Chondrocyte (in vitro differentiated cells): Measurements from ENCODE around the gene BRCA1. TPM values are rescaled to one million over a fixed set of nuclear protein-coding genes. Genes with fewer than 3 reads are reported as not detected.

ENCODE experiments used
- DNase-seq: peaks from one replicate; pipeline ENCODE4 v3.0.0; 2021; ENCODE audit warnings: mixed read lengths, low spot score
- H3K27ac Mint-ChIP-seq: one replicate; pipeline ENCODE4 v1.8.0; 2021; ENCODE audit warnings: mild to moderate bottlenecking, moderate library complexity, mixed read lengths; ENCODE audit not compliant: unreplicated experiment
- H3K27me3 Mint-ChIP-seq: 2 replicates; pipeline ENCODE4 v1.8.0; 2021; ENCODE audit warnings: low read depth, mixed read lengths
- H3K36me3 Mint-ChIP-seq: 2 replicates; pipeline ENCODE4 v1.8.0; 2021; ENCODE audit warnings: low read depth, mixed read lengths
- H3K4me1 Mint-ChIP-seq: 2 replicates; pipeline ENCODE4 v1.8.0; 2021; ENCODE audit warnings: low read depth, mild to moderate bottlenecking, mixed read lengths
- H3K4me3 Mint-ChIP-seq: one replicate; pipeline ENCODE4 v1.8.0; 2021; ENCODE audit warnings: mild to moderate bottlenecking, moderate library complexity, mixed read lengths; ENCODE audit not compliant: unreplicated experiment
- H3K9me3 Mint-ChIP-seq: 2 replicates; pipeline ENCODE4 v1.8.0; 2021; ENCODE audit warnings: low read depth, mixed read lengths
- total RNA-seq: library from RNA; stranded (reverse); gene quantifications from 3 replicates; pipeline ENCODE4 v1.2.1, GENCODE V29; 2021
- TF ChIP-seq, protein P1 (sequence below): fragments of 200-600 bp; sonication (generic); IDR thresholded peaks from 2 replicates; pipeline ENCODE4 v1.5.0; 2021; ENCODE audit warnings: antibody characterized with exemption, mild to moderate bottlenecking, moderate library complexity

BRCA1 gene
- total RNA-seq, 1 donor from 2014 or later, result 4.8 TPM

DNA sequence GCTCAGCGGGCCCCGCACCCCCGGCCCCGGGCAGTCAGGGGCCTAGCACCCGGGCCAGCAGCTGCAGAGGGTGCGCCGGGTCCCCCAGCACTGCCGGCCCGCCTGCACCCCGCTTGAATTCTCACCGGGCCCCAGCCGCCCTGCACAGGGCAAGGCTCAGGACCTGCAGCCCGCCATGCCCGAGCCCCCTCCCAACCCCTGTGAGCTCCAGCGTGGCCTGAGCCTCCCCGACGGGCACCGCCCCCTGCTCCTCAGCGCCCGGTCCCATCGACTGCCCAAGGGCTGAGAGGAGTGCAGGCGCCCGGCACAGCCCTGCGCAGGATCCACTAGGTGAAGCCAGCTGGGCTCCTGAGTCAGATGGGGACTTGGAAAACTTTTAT, 1.7 kb upstream of the BRCA1 start:
- Mint-ChIP-seq H3K27me3 (no peaks in the 10 kb centered on the region), H3K4me1 (peaks cover 34% of the 10 kb centered on the region), H3K36me3 (peaks cover 1% of the 10 kb centered on the region), H3K27ac (no peak overlapping the region), H3K9me3 (no peaks in the 10 kb centered on the region), H3K4me3 (peak overlapping the region; percentile 54)
- TF ChIP-seq, protein P1, sequence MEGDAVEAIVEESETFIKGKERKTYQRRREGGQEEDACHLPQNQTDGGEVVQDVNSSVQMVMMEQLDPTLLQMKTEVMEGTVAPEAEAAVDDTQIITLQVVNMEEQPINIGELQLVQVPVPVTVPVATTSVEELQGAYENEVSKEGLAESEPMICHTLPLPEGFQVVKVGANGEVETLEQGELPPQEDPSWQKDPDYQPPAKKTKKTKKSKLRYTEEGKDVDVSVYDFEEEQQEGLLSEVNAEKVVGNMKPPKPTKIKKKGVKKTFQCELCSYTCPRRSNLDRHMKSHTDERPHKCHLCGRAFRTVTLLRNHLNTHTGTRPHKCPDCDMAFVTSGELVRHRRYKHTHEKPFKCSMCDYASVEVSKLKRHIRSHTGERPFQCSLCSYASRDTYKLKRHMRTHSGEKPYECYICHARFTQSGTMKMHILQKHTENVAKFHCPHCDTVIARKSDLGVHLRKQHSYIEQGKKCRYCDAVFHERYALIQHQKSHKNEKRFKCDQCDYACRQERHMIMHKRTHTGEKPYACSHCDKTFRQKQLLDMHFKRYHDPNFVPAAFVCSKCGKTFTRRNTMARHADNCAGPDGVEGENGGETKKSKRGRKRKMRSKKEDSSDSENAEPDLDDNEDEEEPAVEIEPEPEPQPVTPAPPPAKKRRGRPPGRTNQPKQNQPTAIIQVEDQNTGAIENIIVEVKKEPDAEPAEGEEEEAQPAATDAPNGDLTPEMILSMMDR, result no peak
- no peak for DNase-seq

DNA sequence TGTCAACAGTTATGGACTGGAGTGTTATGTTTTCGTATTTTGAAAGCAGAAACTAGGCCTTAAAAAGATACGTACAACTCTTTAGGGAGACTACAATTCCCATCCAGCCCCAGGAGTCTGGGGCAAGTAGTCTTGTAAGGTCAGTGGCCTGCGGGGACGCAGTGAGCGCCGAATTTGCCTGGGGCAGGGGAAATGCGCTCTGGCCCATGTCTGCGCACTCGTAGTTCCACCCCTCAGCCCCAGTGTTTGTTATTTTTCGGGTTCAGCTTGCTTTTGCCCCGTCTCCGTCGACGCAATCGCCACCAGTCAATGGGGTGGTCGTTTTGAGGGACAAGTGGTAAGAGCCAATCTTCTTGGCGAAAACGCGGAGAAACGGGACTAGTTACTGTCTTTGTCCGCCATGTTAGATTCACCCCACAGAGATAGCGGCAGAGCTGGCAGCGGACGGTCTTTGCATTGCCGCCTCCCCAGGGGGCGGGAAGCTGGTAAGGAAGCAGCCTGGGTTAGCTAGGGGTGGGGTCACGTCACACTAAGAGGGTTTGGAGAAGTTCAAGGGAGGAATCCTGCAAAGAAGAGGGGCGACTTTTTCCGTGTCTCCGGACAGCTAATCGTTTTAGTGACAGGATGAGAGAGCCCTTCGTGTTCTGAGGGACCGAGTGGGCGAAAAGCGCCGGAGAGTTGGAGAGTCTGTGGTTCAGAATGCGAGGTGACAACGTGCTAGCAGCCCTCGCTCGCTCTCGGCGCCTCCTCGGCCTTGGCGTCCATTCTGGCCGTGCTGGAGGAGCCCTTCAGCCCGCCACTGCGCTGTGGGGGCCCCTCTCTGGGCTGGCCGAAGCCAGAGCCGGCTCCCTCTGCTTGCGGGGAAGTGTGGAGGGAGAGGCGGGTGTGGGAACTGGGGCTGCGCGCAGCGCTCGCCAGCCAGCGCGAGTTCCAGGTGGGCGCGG, 1.1 kb upstream of the BRCA1 start:
- H3K27ac Mint-ChIP-seq, result peak overlapping the region; percentile 97
- H3K9me3 Mint-ChIP-seq, result no peaks in the 10 kb centered on the region
- no peak for DNase-seq
- peak overlapping the region; percentile 97 for H3K4me3 Mint-ChIP-seq
- no peaks in the 10 kb centered on the region for H3K27me3 Mint-ChIP-seq
- peaks cover 34% of the 10 kb centered on the region for H3K4me1 Mint-ChIP-seq
- peaks cover 1% of the 10 kb centered on the region for H3K36me3 Mint-ChIP-seq
- TF ChIP-seq, protein P1, result no peak

DNA sequence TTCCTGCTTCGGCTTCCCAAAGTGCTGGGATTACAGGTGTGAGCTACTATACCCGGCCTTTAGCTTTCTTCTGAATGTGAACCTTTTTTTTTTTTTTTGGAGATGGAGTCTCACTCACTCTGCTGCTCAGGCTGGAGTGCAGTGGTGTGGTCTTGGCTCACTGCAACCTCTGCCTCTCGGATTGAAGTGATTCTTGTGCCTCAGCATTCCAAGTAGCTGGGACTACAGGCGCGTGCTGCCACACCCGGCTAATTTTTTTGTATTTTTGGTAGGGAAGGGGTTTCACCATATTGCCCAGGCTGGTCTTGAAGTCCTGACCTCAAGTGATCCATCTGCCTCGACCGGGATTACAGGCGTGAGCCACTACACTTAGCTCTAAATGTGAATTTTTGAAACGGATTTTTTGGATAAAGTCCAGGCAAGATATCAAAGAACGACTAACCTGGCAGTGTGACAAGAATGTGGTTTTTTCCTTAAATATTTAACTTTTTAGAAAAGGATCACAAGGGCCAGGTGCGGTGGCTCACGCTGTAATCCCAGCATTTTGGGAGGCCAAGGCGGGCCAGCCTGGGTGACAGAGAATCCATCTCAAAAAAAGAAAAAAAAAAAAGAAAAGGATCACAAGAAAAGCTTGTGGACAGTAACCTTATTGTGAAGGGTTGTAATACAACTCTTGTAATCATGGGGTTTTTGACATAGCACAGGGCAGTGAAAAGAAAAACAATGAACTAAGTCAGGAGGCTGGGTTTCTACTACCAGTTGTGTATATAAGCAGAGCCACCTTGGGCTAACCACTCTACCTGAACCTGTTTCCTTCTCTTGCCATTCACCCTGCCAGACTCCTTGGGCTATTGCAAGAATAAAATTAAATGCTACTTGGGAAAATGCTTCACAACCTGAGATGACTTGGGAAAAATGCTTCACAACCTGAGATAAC, 6.2 kb downstream of the BRCA1 start:
- no peak for DNase-seq
- TF ChIP-seq, protein P1, result no peak
- no peaks in the 10 kb centered on the region for H3K27me3 Mint-ChIP-seq
- H3K36me3 Mint-ChIP-seq, result no peaks in the 10 kb centered on the region
- H3K27ac Mint-ChIP-seq, result peak overlapping the region; percentile 45
- peaks cover 13% of the 10 kb centered on the region for H3K4me1 Mint-ChIP-seq
- no peak overlapping the region for H3K4me3 Mint-ChIP-seq
- no peaks in the 10 kb centered on the region for H3K9me3 Mint-ChIP-seq

DNA sequence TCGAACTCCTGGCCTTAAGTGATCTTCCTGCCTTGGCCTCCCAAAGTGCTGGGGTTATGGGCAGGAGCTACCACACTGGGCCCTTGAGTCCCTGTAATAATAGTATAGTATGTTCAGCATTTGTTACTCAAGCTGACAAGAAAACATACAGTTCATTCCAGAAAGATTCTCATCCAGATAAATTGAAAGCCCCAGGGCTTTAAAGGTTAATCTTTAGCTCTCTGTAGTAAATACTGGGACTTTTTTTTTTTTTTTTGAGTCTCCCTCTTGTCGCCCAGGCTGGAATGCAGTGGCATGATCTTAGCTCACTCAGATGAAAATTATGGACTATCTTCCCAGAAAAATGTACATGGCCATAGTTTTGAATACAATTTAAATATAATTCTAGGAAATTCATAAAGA, 11.0 kb downstream of the BRCA1 start:
- peaks cover 11% of the 10 kb centered on the region for H3K4me1 Mint-ChIP-seq
- H3K9me3 Mint-ChIP-seq, result no peaks in the 10 kb centered on the region
- no peaks in the 10 kb centered on the region for H3K36me3 Mint-ChIP-seq
- TF ChIP-seq, protein P1, result no peak
- H3K27ac Mint-ChIP-seq, result no peak overlapping the region
- no peak overlapping the region for H3K4me3 Mint-ChIP-seq
- DNase-seq, result no peak
- H3K27me3 Mint-ChIP-seq, result no peaks in the 10 kb centered on the region

DNA sequence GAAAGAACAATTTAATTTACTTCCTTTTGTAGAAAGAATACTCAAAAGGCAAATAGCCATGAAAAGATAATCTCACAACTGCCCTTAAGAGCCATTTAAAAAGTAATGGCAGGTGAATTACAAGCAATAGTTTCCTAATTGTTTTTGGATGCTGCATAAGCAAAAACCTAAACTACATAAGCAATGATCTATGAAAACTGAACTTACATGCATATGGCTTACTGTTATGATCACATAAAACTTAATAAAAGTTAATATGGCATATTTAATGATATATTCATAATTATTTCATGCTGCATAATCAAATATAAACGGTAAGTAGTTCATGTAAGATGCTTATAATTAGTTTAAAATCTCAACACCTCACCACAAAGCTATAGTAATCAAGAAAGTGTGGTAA, 18.6 kb downstream of the BRCA1 start:
- TF ChIP-seq, protein P1, result no peak
- Mint-ChIP-seq H3K4me3 (no peak overlapping the region), H3K27me3 (no peaks in the 10 kb centered on the region), H3K36me3 (peaks cover 1% of the 10 kb centered on the region), H3K4me1 (no peaks in the 10 kb centered on the region), H3K27ac (no peak overlapping the region), H3K9me3 (no peaks in the 10 kb centered on the region)
- no peak for DNase-seq
